ENCODE data around the gene KIDINS220. TPM values are rescaled to one million over a fixed set of nuclear protein-coding genes. Genes with fewer than 3 reads are reported as not detected.

The KIDINS220 gene
- 25.3 and 28.0 TPM in 2 replicates for total RNA-seq

GRCh38 chr2:8836971-8837794 lies at the start of gene KIDINS220:
Gene KIDINS220, minus strand, starts transcription at chr2:8837613. Its CDS starts 10,520 bp downstream, at chr2:8827093.
- peak; percentile 93 for DNase-seq
- intact Hi-C loops (cut with micrococcal nuclease): loop anchor here (5.0 kb wide), 1 partner anchor 165 kb away; the partner anchor contains the start of gene MBOAT2
- H3K27me3 Mint-ChIP-seq: no peaks in the 10 kb centered on the region
- H3K27ac Mint-ChIP-seq: peak within 1 kb of the TSS; percentile 94
- no peaks in the 10 kb centered on the region for H3K9me3 Mint-ChIP-seq
- H3K4me1 Mint-ChIP-seq: peaks cover 19% of the 10 kb centered on the region
- H3K36me3 Mint-ChIP-seq (ENCODE audit: low read depth): peaks cover 2% of the 10 kb centered on the region
- peak within 1 kb of the TSS; percentile 95 for H3K4me3 Mint-ChIP-seq

GRCh38 chr2:8886876-8887275 lies 49.5 kb upstream of the KIDINS220 start:
- H3K9me3 Mint-ChIP-seq: no peaks in the 10 kb centered on the region
- H3K4me1 Mint-ChIP-seq: no peaks in the 10 kb centered on the region
- H3K36me3 Mint-ChIP-seq (ENCODE audit: low read depth): no peaks in the 10 kb centered on the region

GRCh38 chr2:8886202-8886518 lies 48.7 kb upstream of the KIDINS220 start:
- Mint-ChIP-seq H3K4me1 (no peaks in the 10 kb centered on the region), H3K36me3 (ENCODE audit: low read depth) (no peaks in the 10 kb centered on the region), H3K4me3 (no peak overlapping the region), H3K9me3 (no peaks in the 10 kb centered on the region), H3K27ac (no peak overlapping the region), H3K27me3 (peaks cover 6% of the 10 kb centered on the region)
- no peak for DNase-seq
- intact Hi-C loops (cut with micrococcal nuclease): no loop called here

More at GRCh38 chr2:8886876-8887275, 49.5 kb upstream of the KIDINS220 start:
- H3K4me3 Mint-ChIP-seq: no peak overlapping the region
- H3K27me3 Mint-ChIP-seq: peaks cover 6% of the 10 kb centered on the region
- intact Hi-C loops (cut with micrococcal nuclease): no loop called here
- no peak for DNase-seq
- H3K27ac Mint-ChIP-seq: no peak overlapping the region

DNA sequence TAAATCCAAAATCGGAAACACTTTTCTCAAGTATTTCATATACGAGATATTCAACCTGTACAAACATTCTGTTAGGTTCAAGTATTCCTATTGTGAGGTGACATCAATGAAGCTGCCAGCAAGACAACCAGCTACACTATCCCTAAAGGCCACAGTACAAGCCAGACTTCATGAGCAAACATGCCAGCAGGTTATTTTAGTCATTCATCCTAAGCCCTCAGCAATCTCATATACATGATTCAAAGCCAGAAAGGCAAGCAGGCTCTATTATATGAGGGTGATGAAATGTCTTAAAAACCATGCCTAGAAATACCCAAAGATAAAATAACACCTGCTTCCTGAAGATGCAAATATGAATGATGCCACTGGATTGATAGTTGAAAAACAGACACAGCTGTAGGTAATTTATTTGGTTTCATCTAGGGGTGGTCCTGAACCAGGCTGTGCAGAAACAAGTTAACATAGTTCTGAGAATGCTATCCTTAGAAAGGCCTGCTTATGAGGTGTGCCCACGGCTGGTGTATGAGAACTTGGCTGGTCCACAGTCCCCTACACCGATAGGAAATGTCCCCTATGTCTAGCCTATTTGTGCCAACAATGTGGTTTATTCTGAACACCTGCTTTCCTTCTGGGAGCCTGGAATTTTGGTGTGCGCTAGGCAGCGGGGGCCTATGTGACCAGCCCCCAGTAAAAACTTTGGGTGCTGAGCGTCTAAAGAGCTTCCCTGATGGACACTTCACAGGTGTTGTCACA lies 48.2 kb upstream of the KIDINS220 start:
- DNase-seq: no peak
- Mint-ChIP-seq H3K4me1 (no peaks in the 10 kb centered on the region), H3K27me3 (peaks cover 6% of the 10 kb centered on the region), H3K9me3 (no peaks in the 10 kb centered on the region), H3K4me3 (no peak overlapping the region), H3K36me3 (ENCODE audit: low read depth) (no peaks in the 10 kb centered on the region), H3K27ac (no peak overlapping the region)
- intact Hi-C loops (cut with micrococcal nuclease): no loop called here

DNA sequence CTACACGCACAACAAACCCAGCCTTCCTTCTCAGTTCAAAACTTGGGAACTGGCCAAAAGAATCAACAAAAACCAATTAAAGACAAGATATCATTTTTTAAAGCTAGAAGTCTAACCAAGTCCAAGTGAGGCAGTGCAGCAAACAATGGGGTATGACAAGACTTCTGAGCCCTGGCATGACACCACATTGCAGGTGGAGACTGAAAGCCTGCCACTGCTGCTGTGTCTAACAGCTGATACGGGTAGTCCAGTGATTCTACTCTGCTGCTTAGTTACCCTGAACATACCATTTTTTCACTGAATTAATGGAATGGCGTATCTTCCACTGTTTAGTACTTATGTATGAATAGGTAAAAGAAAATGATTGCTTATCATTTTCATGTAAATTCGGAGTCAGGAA lies 47.4 kb upstream of the KIDINS220 start:
- Mint-ChIP-seq H3K36me3 (ENCODE audit: low read depth) (no peaks in the 10 kb centered on the region), H3K9me3 (no peaks in the 10 kb centered on the region), H3K27me3 (peaks cover 6% of the 10 kb centered on the region), H3K4me3 (no peak overlapping the region), H3K4me1 (no peaks in the 10 kb centered on the region), H3K27ac (no peak overlapping the region)
- intact Hi-C loops (cut with micrococcal nuclease): no loop called here
- DNase-seq: no peak

- peaks cover 6% of the 10 kb centered on the region for H3K27me3 Mint-ChIP-seq
- H3K9me3 Mint-ChIP-seq: no peaks in the 10 kb centered on the region
- no peaks in the 10 kb centered on the region for H3K36me3 Mint-ChIP-seq (ENCODE audit: low read depth)
- intact Hi-C loops (cut with micrococcal nuclease): no loop called here
- no peak overlapping the region for H3K27ac Mint-ChIP-seq
- no peak for DNase-seq
- no peak overlapping the region for H3K4me3 Mint-ChIP-seq
- no peaks in the 10 kb centered on the region for H3K4me1 Mint-ChIP-seq
These were observed 44.7 kb upstream of the KIDINS220 start for GRCh38 chr2:8882094-8882493.

- peaks cover 1% of the 10 kb centered on the region for H3K27me3 Mint-ChIP-seq
These were observed 40.5 kb upstream of the KIDINS220 start for GRCh38 chr2:8877894-8878293.

GRCh38 chr2:8877332-8877731 lies 39.9 kb upstream of the KIDINS220 start:
- DNase-seq: no peak
- no peak overlapping the region for H3K27ac Mint-ChIP-seq
- H3K36me3 Mint-ChIP-seq (ENCODE audit: low read depth): no peaks in the 10 kb centered on the region
- no peak overlapping the region for H3K4me3 Mint-ChIP-seq
- intact Hi-C loops (cut with micrococcal nuclease): no loop called here
- H3K27me3 Mint-ChIP-seq: peaks cover 1% of the 10 kb centered on the region
- H3K4me1 Mint-ChIP-seq: no peaks in the 10 kb centered on the region
- H3K9me3 Mint-ChIP-seq: no peaks in the 10 kb centered on the region

More at GRCh38 chr2:8877894-8878293, 40.5 kb upstream of the KIDINS220 start:
- no peak overlapping the region for H3K27ac Mint-ChIP-seq
- H3K9me3 Mint-ChIP-seq: no peaks in the 10 kb centered on the region
- no peak for DNase-seq
- H3K36me3 Mint-ChIP-seq (ENCODE audit: low read depth): no peaks in the 10 kb centered on the region
- no peak overlapping the region for H3K4me3 Mint-ChIP-seq
- H3K4me1 Mint-ChIP-seq: no peaks in the 10 kb centered on the region
- intact Hi-C loops (cut with micrococcal nuclease): no loop called here

DNA sequence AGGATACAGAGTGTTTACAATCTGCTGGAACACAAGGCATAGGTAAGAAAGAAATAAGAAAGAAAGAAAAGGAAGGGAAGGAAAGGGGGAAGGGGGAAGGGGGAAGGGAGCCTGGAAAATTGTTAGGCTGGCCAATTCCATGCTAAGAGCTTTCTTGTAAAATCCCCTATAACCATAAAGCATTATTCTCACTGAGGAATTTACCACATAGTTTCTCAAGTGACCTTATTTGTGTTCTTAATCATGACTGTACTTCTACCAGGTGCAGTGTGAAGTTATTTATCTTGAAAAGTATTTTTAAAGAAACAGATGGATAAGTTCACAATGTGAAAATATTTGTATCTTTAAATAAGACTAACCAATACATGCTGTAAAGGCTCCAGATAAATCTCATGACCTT lies 39.2 kb upstream of the KIDINS220 start:
- H3K36me3 Mint-ChIP-seq (ENCODE audit: low read depth): no peaks in the 10 kb centered on the region
- H3K4me3 Mint-ChIP-seq: no peak overlapping the region
- H3K9me3 Mint-ChIP-seq: no peaks in the 10 kb centered on the region
- no peak for DNase-seq
- H3K27me3 Mint-ChIP-seq: peaks cover 1% of the 10 kb centered on the region
- no peak overlapping the region for H3K27ac Mint-ChIP-seq
- no peaks in the 10 kb centered on the region for H3K4me1 Mint-ChIP-seq
- intact Hi-C loops (cut with micrococcal nuclease): no loop called here

DNA sequence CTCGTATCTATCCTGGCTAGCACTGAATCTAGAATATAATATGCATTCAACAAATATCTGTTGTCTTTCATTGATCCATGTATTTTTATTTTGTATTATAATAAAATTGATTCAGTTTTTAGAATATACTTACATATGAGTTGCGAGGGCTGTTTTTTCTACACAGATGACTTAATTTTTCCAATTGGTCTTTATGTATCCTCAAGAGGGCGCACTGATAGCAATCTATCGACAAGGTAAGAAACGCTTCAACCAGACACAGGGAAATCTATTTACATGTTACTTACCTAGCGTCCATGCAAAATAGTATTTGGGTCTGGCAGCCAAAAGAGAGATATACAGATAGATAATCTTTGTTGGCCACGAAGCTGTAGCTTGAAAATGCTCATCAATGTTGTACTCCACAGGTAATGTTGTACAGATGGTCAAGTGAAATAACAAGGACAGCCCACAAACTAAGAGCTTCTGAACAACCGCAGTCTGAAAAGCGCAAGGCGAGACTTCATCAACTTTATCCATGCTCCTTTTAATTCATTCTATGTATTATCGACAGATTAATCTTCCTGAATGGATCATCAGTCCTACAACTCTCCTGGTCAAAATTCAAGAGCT lies 35.5 kb upstream of the KIDINS220 start:
- H3K4me1 Mint-ChIP-seq: no peaks in the 10 kb centered on the region
- DNase-seq: peak; percentile 62
- no peak overlapping the region for H3K27ac Mint-ChIP-seq
- H3K27me3 Mint-ChIP-seq: peaks cover 3% of the 10 kb centered on the region
- intact Hi-C loops (cut with micrococcal nuclease): loop anchor here (2.0 kb wide), 1 partner anchor 266 kb away; no protein-coding TSS in a partner anchor
- H3K36me3 Mint-ChIP-seq (ENCODE audit: low read depth): no peaks in the 10 kb centered on the region
- H3K9me3 Mint-ChIP-seq: no peaks in the 10 kb centered on the region
- no peak overlapping the region for H3K4me3 Mint-ChIP-seq

DNA sequence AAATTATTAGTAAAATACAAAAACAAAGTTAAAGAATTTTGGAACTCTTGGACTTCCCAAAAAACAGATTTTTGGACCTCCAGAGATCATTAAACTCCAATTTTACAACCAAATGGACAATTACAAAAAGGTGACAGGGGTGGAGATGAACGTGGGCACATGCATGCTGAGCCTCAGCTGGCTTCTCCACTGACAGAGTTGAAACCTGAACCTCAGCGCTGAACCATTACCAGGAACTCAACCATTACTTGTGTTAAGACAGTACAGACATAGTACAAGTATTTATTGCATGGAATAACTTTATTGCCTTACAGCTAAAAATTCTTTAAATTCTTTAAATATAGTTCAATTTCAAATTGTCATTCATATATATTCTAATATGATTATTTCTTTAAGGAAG lies 33.0 kb upstream of the KIDINS220 start:
- DNase-seq: no peak
- Mint-ChIP-seq H3K27me3 (peaks cover 3% of the 10 kb centered on the region), H3K27ac (no peak overlapping the region), H3K9me3 (no peaks in the 10 kb centered on the region), H3K36me3 (ENCODE audit: low read depth) (no peaks in the 10 kb centered on the region), H3K4me3 (no peak overlapping the region), H3K4me1 (no peaks in the 10 kb centered on the region)
- intact Hi-C loops (cut with micrococcal nuclease): no loop called here

- no peak overlapping the region for H3K27ac Mint-ChIP-seq
- DNase-seq: no peak
- H3K36me3 Mint-ChIP-seq (ENCODE audit: low read depth): no peaks in the 10 kb centered on the region
- H3K27me3 Mint-ChIP-seq: peaks cover 6% of the 10 kb centered on the region
- no peaks in the 10 kb centered on the region for H3K4me1 Mint-ChIP-seq
- intact Hi-C loops (cut with micrococcal nuclease): no loop called here
- H3K9me3 Mint-ChIP-seq: no peaks in the 10 kb centered on the region
- H3K4me3 Mint-ChIP-seq: no peak overlapping the region
These were observed 29.9 kb upstream of the KIDINS220 start for GRCh38 chr2:8867363-8867762.

DNA sequence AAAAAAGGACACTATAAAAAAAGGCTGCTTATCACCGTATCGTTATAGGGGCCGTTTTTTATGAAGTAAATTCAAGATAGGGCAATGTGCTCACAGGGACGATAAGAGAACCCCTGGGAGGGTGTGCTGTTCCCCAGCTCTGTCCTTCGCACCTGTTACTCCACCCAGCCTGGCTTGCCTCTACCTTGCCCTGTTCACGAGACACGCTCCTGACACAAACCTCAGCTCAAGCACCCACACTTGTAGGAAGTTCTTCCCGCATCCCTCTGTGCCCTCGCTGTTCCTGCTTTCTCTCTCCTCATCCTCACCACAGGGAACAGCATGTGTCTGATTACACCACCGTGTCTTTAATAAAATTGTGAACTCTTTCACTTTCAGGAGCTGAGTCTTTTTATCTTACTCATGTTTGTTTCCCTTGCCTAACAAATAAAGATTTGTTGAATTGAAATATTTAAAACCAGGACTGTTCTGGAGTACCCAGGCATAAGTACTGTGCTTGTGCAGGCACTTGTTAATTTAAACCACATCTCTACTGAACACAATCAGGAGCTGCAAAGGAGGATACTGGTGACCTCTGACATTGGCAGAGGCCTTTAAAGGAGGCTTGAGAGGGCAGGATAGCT lies 26.0 kb upstream of the KIDINS220 start:
- no peaks in the 10 kb centered on the region for H3K36me3 Mint-ChIP-seq (ENCODE audit: low read depth)
- no peak for DNase-seq
- intact Hi-C loops (cut with micrococcal nuclease): no loop called here
- H3K9me3 Mint-ChIP-seq: no peaks in the 10 kb centered on the region
- no peak overlapping the region for H3K27ac Mint-ChIP-seq
- H3K4me3 Mint-ChIP-seq: no peak overlapping the region
- H3K27me3 Mint-ChIP-seq: peaks cover 15% of the 10 kb centered on the region
- H3K4me1 Mint-ChIP-seq: no peaks in the 10 kb centered on the region

DNA sequence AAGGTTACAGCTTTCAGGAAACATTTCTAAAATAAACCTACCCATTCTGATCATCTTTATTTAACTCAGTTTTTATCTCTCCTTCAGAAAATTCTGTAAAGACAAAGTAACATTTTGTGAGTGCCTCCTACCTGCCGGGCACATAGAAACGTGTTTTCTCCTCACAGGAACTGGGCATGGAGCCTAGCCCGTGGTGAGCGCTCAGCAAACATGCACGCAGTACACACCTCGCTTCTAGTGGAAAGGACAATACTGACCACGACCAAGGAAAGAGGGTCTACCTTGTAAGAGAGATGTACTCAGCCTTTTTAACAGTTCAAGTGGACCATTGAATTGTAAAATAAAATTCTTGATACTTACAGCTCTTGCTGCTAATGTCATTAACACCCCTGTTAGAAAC lies 24.8 kb upstream of the KIDINS220 start:
- no peaks in the 10 kb centered on the region for H3K36me3 Mint-ChIP-seq (ENCODE audit: low read depth)
- H3K4me1 Mint-ChIP-seq: no peaks in the 10 kb centered on the region
- no peak overlapping the region for H3K4me3 Mint-ChIP-seq
- intact Hi-C loops (cut with micrococcal nuclease): no loop called here
- no peaks in the 10 kb centered on the region for H3K9me3 Mint-ChIP-seq
- peaks cover 17% of the 10 kb centered on the region for H3K27me3 Mint-ChIP-seq
- H3K27ac Mint-ChIP-seq: no peak overlapping the region
- DNase-seq: no peak

All from activated CD4-positive, alpha-beta T cell treated with anti-CD3 and anti-CD28 coated beads, Interleukin-2, amount 10 ng/mL, durations not matched to agents 24 days and 14 days (primary cell).